Hematopoietic multipotent progenitor cell treated with erythropoietin and hydrocortisone succinate and interleukin-3 and kit ligand, for 17 days (in vitro differentiated cells): ENCODE measurements around the gene SPACA1.
"Not testable (repeated sequence)": the region's sequence is repeated elsewhere in the genome, so short reads cannot be mapped to it uniquely, and the experiment has no call there.

ENCODE experiments used
- DNase-seq: peaks from one replicate; pipeline ENCODE4 v3.0.0-alpha.2; 2015; ENCODE audit warnings: low spot score

SPACA1 gene

DNA sequence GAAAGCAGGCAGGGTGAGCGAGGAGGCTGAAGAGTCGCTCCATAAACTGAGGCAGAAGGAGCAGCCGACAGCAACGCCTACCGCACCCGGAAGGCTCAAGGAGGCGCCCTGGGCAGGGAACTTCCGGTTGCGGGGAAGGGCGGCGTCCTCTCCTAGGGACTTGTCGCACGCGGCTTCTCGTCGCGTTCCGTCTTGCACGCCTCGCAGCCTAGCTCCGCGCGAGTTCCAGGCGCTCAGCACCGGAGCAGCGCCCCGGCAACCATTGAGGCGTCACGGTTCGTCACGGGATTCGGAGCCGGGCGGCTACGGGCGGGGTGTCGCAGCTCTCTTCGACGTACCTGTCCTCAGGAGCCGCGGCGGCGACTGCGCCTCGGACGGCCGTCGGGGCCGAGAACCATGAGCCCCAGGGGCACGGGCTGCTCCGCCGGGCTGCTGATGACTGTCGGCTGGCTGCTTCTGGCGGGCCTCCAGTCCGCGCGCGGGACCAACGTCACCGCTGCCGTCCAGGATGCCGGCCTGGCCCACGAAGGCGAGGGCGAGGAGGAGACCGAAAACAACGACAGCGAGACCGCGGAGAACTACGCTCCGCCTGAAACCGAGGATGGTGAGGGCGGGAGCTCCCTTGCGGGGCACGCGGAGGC lies at the start of gene SPACA1:
Gene SPACA1 (plus strand): TSS at position 332 of the 641 bp plus-strand sequence. CDS start 65 bp downstream, at position 397.
- DNase-seq: no peak

DNA sequence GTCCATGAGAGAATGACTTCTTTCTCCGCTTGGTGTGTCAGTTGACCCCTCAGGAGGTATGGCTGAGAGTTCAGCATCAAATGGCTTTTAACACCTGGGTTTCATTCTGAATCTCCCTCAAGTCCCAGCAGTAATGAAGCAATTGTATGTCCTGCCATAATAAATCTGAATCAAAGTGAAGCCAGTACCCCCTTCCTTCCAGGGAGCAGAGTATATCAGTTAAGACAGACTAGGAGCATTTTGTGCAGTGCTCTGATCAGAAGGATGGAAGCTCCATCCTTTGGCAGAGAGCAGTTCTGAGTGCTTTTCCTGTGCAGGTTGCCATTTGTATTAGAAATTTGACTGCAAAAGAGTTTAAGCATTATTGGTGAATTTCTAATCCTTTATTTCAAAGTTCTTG lies 46.9 kb upstream of the SPACA1 start:
- no peak for DNase-seq

GRCh38 chr6:88001279-88001678 lies 46.4 kb upstream of the SPACA1 start:
- DNase-seq: not testable (repeated sequence)

DNA sequence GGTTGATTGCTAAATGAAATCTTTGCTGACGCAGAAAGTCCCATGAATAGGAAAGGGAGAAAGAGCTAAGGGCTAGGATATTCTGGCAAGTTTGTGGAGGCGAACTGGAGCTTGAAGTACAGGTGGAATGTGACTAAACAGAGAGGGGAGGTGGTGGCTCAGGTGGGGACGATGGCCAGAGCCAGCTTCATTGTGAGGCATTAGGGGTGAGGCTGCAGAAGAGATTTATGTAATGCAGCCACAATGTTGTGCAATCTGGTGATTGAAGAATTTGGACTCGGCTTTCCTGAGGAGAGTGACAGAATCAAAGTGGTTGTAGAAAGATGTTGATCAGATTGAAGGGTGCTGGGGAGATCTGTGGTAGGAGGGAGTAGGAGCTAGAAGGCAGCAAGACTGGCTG lies 42.9 kb upstream of the SPACA1 start:
- DNase-seq: no peak

DNA sequence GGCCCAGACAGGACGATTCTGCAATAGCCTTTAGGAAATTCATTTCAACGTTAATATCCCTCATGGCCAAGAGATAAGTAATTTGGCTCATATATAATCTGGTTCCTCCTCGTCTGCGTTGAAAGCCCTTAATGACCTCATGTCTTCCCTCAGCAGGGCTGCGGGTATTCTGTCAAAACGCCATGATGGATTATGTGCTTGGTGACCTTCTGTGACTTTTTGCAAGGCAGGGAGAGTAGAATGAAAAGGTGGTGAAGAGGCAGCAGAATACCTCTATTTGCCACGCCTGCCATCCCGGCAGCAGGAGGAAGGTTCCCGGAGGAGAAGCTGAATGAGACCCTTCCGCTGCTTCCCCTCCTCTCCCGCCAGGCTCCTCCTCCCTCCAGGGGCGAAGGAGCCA lies 41.1 kb upstream of the SPACA1 start:
- no peak for DNase-seq

DNA sequence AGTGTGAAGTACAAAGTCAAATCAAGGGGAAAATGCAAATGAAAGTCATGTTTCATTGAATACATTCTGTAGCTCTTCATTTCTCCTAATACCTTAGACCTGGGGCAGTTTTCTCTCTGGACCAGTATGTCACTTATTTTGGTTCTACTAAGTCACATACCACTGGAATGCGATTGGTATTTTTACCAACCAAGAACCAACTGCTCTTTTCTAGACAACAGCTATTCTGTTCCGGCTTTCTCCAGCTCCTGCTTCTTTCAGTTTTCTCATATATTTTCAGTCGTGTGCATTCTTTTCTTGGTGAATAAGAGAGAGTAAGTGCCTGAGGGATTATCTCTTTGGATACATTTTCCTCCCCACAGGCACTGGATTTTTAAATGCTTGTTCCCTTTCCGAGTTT lies 39.2 kb upstream of the SPACA1 start:
- no peak for DNase-seq

DNA sequence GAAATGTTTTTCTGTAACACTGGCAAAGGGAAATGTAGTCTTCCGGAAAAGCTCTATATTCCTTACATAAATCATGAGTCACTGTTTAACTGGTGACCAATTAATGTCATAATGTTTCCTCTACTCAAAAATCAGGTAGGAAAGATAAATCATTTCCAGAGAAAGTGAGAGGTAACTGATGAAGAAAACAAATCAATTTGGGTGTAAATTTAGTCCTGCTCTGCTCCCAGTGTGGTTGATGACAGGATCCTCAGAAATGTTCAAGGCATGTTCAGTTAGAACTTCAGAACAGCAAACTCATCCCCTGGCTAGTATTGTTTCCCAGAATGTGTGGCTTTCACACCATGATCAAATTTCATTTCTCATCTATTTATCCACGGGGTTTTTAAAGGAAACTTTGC lies 38.8 kb upstream of the SPACA1 start:
- no peak for DNase-seq

DNA sequence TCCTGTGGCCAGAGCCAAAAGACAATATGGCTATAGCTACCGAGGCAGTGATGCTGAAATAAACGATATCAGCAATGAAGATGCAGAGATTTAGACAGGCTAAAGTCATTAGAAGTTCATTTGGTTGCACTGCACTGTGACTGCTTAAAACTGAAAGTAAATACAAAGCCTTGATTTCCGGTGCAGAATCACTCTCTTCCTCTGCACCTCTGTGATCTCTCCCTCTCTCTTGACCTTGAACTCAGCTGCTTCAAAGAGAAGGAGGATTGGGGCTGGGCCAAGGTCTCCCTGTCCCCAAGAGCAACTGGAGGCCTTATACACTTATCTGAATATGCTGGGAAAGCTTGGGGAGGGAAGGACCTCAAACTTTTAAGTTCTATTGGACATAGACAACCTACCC lies 34.6 kb upstream of the SPACA1 start:
- no peak for DNase-seq

DNA sequence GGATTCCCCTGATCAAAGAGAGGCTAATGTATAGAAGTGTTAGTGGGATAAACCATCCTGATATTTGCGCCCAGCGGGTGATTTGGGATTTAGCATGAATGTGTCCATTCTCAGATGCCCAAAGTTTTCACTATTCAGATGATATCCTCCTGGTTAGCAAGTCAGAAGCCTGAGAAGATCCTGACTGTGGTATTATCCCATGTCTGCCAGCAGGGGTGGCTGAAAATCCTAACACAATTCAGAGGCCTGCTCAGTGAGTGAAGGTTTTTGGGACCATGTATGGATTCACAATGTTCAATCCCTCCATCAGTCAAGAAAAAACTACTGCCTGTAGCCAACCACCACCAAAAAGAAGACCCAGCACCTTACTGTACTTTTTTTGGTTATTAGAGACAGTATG lies 34.1 kb upstream of the SPACA1 start:
- no peak for DNase-seq

- DNase-seq: no peak
Observed at GRCh38 chr6:88020439-88020838, 27.2 kb upstream of the SPACA1 start.

DNA sequence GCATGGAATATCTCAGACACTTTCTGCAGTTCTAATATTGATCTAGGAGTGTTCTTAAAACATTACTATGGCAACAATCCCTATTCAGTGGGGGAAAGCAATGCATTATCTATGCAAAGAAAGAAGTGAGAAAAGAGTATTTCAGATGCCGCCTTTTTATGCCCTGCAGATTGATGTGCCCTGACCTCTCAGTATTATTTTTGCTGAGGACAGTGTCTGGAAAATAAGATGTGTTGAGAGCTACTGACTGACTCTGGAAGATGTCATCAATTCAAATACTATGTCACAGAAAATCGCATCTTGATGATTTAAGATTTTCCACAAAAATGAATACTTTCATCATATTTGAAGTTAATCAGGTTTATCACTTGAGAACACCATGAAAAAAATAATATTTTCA lies 22.9 kb upstream of the SPACA1 start:
- no peak for DNase-seq

DNA sequence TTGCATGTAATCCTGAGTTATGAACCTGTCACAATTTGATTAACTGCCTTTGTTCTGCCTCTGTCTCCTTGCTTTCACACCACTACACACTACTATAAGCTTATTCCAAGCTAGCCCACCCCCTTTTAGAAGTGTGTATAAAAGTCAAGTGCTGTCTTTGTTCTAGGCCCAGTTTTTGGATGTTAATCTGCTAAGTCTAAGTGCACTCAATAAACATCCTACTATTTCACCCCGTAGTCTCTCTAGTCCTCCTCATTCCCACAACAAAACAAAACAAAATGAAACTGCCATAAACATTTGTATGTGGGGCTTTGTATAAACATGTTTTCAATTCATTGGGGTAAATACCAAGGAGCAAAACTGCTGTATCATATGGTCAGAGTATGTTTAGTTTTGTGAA lies 16.1 kb upstream of the SPACA1 start:
- no peak for DNase-seq

DNA sequence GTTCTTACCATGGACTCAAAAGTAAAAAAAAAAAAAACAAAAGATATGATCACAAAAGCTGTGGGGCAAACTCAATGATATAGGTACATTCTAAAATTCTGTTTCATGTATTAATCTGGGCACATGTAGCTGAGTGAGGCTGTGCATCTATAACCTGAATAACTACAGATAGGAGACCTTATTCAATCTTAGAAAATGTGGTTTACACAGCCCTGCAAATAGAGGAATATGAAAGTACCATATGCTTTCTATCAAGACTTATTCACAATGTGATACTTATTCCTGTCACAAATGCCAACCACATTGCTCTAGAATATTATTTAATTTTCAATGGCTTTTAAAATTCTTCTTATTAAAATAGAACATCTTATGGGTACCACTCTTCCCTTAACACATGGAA lies 3.1 kb upstream of the SPACA1 start:
- no peak for DNase-seq

DNA sequence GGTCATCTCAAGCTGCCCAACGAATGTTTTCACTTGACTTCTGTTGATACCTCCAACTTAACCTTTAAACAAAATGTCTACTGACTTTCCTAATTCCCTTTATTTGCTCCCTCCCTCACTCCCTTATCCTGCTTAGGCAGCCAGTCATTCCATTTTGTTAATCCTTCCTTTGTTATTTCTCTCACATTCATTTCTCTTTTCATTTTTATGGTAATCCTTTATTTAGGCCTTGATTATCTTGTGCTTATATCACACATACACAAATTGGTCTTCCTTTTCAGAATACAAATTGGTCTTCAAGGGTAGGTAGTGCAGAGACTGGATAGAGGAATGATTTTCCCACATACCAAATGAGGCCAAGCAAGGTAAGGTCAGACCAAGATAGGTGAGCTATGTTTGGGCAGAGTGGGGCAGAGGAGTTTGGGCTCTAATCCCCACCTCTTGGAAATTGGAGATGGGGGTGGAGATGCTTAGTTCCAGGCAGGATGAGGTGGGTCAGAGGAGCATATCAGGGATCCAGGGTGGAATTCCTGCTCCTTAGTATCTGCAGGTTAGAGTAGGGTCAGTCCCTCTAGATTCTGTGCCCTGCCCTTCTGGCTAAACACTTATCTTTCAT lies 2.0 kb upstream of the SPACA1 start:
- no peak for DNase-seq

- no peak for DNase-seq
Observed at GRCh38 chr6:88048578-88048977, 937 bp downstream of the SPACA1 start.

GRCh38 chr6:88050140-88050818 lies 2.6 kb downstream of the SPACA1 start:
- DNase-seq: no peak

DNA sequence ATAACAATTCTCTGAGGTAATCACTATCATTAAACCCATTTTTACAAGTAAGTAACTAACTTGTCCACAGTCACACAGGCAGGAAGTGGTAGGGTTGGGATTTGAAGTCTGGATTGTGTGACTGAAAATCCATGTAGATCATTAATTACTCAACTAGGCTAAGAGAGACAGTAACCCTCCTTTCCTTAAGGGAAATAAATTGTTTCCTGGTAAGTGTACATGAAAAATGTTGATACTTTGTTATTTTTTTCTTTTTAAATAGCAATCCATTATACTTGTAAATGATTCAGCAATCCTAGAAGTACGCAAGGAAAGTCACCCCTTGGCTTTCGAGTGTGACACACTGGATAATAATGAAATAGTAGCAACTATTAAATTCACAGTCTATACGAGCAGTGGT lies 11.6 kb downstream of the SPACA1 start:
- no peak for DNase-seq

DNA sequence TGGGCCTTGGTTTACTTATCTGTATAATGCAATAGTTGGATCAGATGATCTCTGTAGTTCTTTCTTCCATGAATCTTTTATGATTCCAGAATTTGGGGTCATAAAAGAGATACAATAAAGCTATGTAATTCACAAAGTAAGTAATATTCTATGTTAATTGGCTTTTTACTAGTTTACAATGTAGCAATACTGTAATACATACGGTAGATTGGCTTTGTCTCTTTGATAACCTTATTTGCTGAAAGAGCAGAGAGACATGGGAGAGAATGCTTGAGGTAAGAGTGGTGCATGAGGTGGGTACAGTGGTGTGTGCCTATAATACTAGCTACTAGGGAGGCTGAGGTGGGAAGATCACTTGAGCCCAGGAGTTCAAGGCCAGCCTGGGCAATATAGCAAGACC lies 14.7 kb downstream of the SPACA1 start:
- DNase-seq: no peak

DNA sequence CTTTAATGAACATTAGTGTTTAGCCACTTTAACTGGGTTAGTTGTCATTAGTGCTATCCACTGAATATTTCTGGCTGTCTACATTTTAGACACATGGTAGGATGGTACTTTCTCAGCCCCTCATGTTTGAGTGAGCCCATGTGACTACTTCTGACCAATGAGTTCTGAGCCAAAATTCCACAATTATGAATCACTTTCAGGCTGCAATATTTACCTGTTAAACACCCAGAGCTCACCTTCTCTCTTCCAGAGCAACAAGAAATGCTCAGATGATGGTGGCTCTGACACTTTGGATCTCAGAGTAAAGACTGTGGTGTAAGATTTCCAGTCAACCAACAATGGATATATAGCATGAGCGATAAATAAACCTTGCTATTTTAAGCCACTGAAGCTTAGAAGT lies 24.8 kb downstream of the SPACA1 start:
- DNase-seq: no peak

- no peak for DNase-seq
Observed at GRCh38 chr6:88074791-88075190, 27.1 kb downstream of the SPACA1 start.

DNA sequence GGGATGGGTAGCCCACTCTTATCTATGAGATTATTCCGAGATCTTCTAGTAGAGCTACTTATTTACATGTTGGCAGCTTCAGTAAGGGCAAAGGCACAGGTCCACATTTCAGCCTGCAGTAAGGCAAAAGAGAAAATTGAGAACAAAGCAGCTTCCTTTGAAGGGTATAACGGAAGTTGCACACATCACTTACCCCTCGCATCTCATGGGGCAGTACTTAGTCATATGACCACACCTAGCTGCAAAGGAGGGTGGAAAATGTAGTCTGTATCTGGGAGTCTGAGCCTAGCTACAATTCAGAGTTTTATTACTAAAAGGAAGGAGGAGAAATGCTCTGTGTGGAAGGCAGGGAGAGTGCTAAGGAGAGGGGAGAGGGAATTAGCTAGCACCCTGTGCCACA lies 29.7 kb downstream of the SPACA1 start:
- no peak for DNase-seq

- no peak for DNase-seq
Observed at GRCh38 chr6:88086792-88087191, 39.2 kb downstream of the SPACA1 start.

DNA sequence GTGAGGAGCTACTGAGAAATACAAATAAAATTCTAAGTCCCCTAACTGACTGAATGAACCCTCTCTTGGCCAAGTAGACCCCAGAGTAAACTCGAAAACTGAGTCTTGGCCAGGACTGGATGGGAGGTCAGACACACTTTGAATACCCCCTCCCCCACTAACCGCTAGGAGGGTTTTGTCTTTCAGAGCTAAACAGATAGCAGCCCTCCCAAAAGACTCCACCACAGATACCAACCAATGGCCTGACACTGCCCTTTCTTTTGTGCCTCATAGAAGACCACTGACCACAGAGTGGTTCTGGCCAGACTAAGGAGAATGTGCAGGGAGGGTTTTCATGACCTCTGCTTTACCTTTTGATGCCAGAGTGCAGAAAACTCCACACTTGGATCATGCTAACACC lies 42.1 kb downstream of the SPACA1 start:
- no peak for DNase-seq
